HepG2 (cell line): ENCODE results near the gene PSMD9. TPM values are rescaled to one million over a fixed set of nuclear protein-coding genes. Genes with fewer than 3 reads are reported as not detected.

ENCODE experiments used
- ATAC-seq: fragments of 200-7000 bp; cut with Tn5 transposase; 3 replicates; pipeline ENCODE4 v1.9.1; 2020; ENCODE audit warnings: mild to moderate bottlenecking, moderate library complexity
- BruUV-seq: library from RNA; stranded (reverse); fragments of 400-500 nt; replicated peaks from 2 replicates; lab custom pipeline; 2021; lab: Mats Ljungman, UMichigan
- CTCF ChIA-PET: fragments of 300-600 bp; formaldehyde crosslinking; extraction: SDS; loops from one replicate; lab custom pipeline; 2021; ENCODE audit warnings: low total read pairs, inconsistent platforms, low intra/inter-chr PET ratio; lab: Yijun Ruan, JAX
- POLR2A ChIA-PET: fragments of 350-600 bp; sonication (Branson Sonifier 250); formaldehyde crosslinking; loops from one replicate; lab custom pipeline; 2020; ENCODE audit warnings: antibody characterized with exemption, inconsistent platforms; lab: Yijun Ruan, JAX
- DNase-seq: peaks from one replicate; pipeline ENCODE4 v3.0.0-alpha.2; 2015; ENCODE audit warnings: low spot score
- FAIRE-seq: peaks from 3 replicates; lab custom pipeline; 2011; peaks lifted over from hg19 to GRCh38; lab: Jason Lieb, UNC
- H2AFZ ChIP-seq: one replicate; pipeline ENCODE4 v1.6.1; 2011; ENCODE audit warnings: low read length, inconsistent platforms
- H3K27ac ChIP-seq: fragments of 300-600 bp; 3 replicates; pipeline ENCODE4 v1.8.0; 2011; ENCODE audit warnings: mixed run types, mild to moderate bottlenecking, mixed read lengths, low read length, inconsistent platforms; ENCODE audit not compliant: insufficient read depth; ENCODE audit errors: extremely low read length
- H3K27me3 ChIP-seq, 2 experiments: fragments of 200-600 bp in 1 of 2; 2 replicates in 1 of 2; 3 replicates in 1 of 2; pipeline versions ENCODE4 v1.6.0 to v1.8.0; 2011; ENCODE audit warnings: low read length in 2 of 2, mild to moderate bottlenecking in 2 of 2, moderate library complexity in 2 of 2, inconsistent platforms in 1 of 2; ENCODE audit not compliant: insufficient read depth in 2 of 2, control insufficient read depth in 1 of 2
- H3K36me3 ChIP-seq, 2 experiments: fragments of 200-600 bp in 1 of 2; replicated peaks in 1 of 2; 2 replicates in 1 of 2; 3 replicates in 1 of 2; pipeline versions ENCODE4 v1.5.1 to v1.8.0; 2011; ENCODE audit warnings: low read length in 2 of 2, inconsistent platforms in 1 of 2; ENCODE audit not compliant: insufficient read depth in 2 of 2, control insufficient read depth in 1 of 2
- H3K4me1 ChIP-seq: 2 replicates; pipeline ENCODE4 v1.5.1; 2012; ENCODE audit warnings: low read length, inconsistent platforms; ENCODE audit not compliant: insufficient read depth
- H3K4me2 ChIP-seq: 2 replicates; pipeline ENCODE4 v1.6.0; 2011; ENCODE audit warnings: low read depth, low read length, inconsistent platforms
- H3K4me3 ChIP-seq, 3 experiments: fragments of 200-600 bp in 1 of 3; sonication (generic), shearing (Covaris generic) in 1 of 3; replicated peaks in 1 of 3; 2 replicates each; pipeline ENCODE4 v1.5.1; 2011 to 2016; ENCODE audit warnings: low read length in 3 of 3, inconsistent platforms in 2 of 3, low read depth in 2 of 3, mild to moderate bottlenecking in 2 of 3, control low read depth in 1 of 3, mixed read lengths in 1 of 3; ENCODE audit not compliant: insufficient read depth in 1 of 3
- H3K79me2 ChIP-seq: one replicate; pipeline ENCODE4 v1.6.1; 2011; ENCODE audit warnings: low read length, inconsistent platforms; ENCODE audit not compliant: insufficient read depth
- H3K9ac ChIP-seq: 2 replicates; pipeline ENCODE4 v1.6.0; 2011; ENCODE audit warnings: mild to moderate bottlenecking, low read depth, low read length, inconsistent platforms; ENCODE audit not compliant: insufficient read depth
- H3K9me3 ChIP-seq: 2 replicates; pipeline ENCODE4 v1.5.1; 2012; ENCODE audit warnings: mild to moderate bottlenecking, low read length
- H4K20me1 ChIP-seq: 2 replicates; pipeline ENCODE4 v1.6.0; 2011; ENCODE audit warnings: inconsistent platforms, mild to moderate bottlenecking, low read length, moderate library complexity; ENCODE audit not compliant: insufficient read depth
- EP300 ChIP-seq, 3 experiments: sonication (generic) in 1 of 3; formaldehyde crosslinking in 1 of 3; IDR thresholded peaks; 2 replicates each; pipeline versions ENCODE4 v1.5.1 to v1.6.1; 2011 to 2020; ENCODE audit warnings: low read depth in 2 of 3, low read length in 2 of 3, borderline replicate concordance in 1 of 3, improper control_type of control experiment in 1 of 3, mild to moderate bottlenecking in 1 of 3, missing genetic modification reagents in 1 of 3, moderate library complexity in 1 of 3
- HMGXB3 ChIP-seq: sonication (generic); formaldehyde crosslinking; IDR thresholded peaks from 2 replicates; pipeline ENCODE4 v1.4.0; 2020; ENCODE audit warnings: missing genetic modification reagents, borderline replicate concordance
- NR2C2 ChIP-seq: sonication (generic); formaldehyde crosslinking; IDR thresholded peaks from 2 replicates; pipeline ENCODE4 v1.4.0; 2020; ENCODE audit warnings: missing genetic modification reagents, mild to moderate bottlenecking, moderate library complexity, borderline replicate concordance
- NR2F6 ChIP-seq, 2 experiments: IDR thresholded peaks; 2 replicates each; pipeline ENCODE4 v1.6.1; 2016; ENCODE audit warnings: antibody characterized with exemption in 1 of 2, mild to moderate bottlenecking in 1 of 2
- RAD51 ChIP-seq: fragments of 450-650 bp; IDR thresholded peaks from 2 replicates; pipeline ENCODE4 v1.6.1; 2016; ENCODE audit warnings: borderline replicate concordance
- SMAD9 ChIP-seq: sonication (generic); formaldehyde crosslinking; IDR thresholded peaks from 2 replicates; pipeline ENCODE4 v1.5.1; 2020; ENCODE audit warnings: mild to moderate bottlenecking, missing genetic modification reagents
- SP1 ChIP-seq, 2 experiments: fragments of 450-650 bp in 1 of 2; sonication (generic) in 1 of 2; formaldehyde crosslinking in 1 of 2; IDR thresholded peaks; 2 replicates each; pipeline versions ENCODE4 v1.4.0 to v1.6.1; 2016 to 2020; ENCODE audit warnings: missing genetic modification reagents in 1 of 2
- TFDP1 ChIP-seq: IDR thresholded peaks from 2 replicates; pipeline ENCODE4 v1.6.1; 2016; ENCODE audit warnings: missing compliant biosample characterization, missing genetic modification reagents, borderline replicate concordance
- TIGD3 ChIP-seq: sonication (generic); formaldehyde crosslinking; IDR thresholded peaks from 2 replicates; pipeline ENCODE4 v1.5.1; 2020; ENCODE audit warnings: mild to moderate bottlenecking, missing genetic modification reagents, borderline replicate concordance
- ZBTB46 ChIP-seq: sonication (generic); formaldehyde crosslinking; IDR thresholded peaks from 2 replicates; pipeline ENCODE4 v1.4.0; 2020; ENCODE audit warnings: mild to moderate bottlenecking, missing genetic modification reagents, borderline replicate concordance
- ZNF576 ChIP-seq: sonication (generic); formaldehyde crosslinking; IDR thresholded peaks from 2 replicates; pipeline ENCODE4 v1.4.0; 2020; ENCODE audit warnings: mild to moderate bottlenecking, missing genetic modification reagents
- ZNF615 ChIP-seq: sonication (generic); formaldehyde crosslinking; IDR thresholded peaks from 2 replicates; pipeline ENCODE4 v1.5.0; 2020; ENCODE audit warnings: mild to moderate bottlenecking, missing genetic modification reagents, borderline replicate concordance
- WGBS: methylation state at CpG from one replicate; pipeline ENCODE4 v1.1.6; 2017; ENCODE audit warnings: low lambda C conversion rate; 5-methylcytosine and 5-hydroxymethylcytosine counted together
- in situ Hi-C: cut with HindIII; loops from 2 replicates; pipeline ENCODE4 v1.10.0; 2017; ENCODE audit warnings: low pct_unique_long_range_greater_than_20kb; ENCODE audit not compliant: extremely low pct_ligation_motif_present
- intact Hi-C: fragments of 100-400 bp; cut with micrococcal nuclease; formaldehyde crosslinking; loops from one replicate; pipeline ENCODE4 v1.10.0; 2022; ENCODE audit not compliant: unreplicated experiment
- polyA plus RNA-seq, 8 experiments: library from polyadenylated mRNA; depleted of rRNA in 3 of 8; stranded (reverse) in 7 of 8; unstranded in 1 of 8; fragments of >200 nt; fragmentation: Illumina TruSeq in 4 of 8; extraction: Trizol in 4 of 8; gene quantifications; 2 replicates each; pipeline versions ENCODE4 v1.2.1 to v1.2.3, GENCODE V29; 2011 to 2016; ENCODE audit warnings: low read depth in 4 of 8, missing spikeins in 1 of 8, mixed read lengths in 1 of 8; ENCODE audit not compliant: insufficient read depth in 1 of 8
- total RNA-seq, 5 experiments: library from RNA; depleted of rRNA; stranded (reverse); fragments of >200 nt; fragmentation: Illumina TruSeq; extraction: Trizol; gene quantifications; 2 replicates each; pipeline ENCODE4 v1.2.3, GENCODE V29; 2016; ENCODE audit warnings: low read depth in 1 of 5

Gene PSMD9
- total and polyA plus RNA-seq, 2 of the 13 experiments (the other 11 are each of a cell fraction or from before 2014, with no cell fraction given), result 41.4 to 61.1 TPM

GRCh38 chr12:121963341-121964018 is 74.9 kb downstream of the PSMD9 start:
- POLR2A ChIA-PET, result no interaction called here
- FAIRE-seq (no peak), ATAC-seq (no peak)
- TF ChIP-seq SP1 (IDR thresholded peaks at IDR 0.05) (no peak), SP1 (CRISPR knock-in tag; IDR thresholded peaks at IDR 0.05) (no peak), ZBTB46 (no peak), NR2F6 (IDR thresholded peaks at IDR 0.05) (no peak), NR2F6 (CRISPR knock-in tag; IDR thresholded peaks at IDR 0.05) (peak; percentile 47; the same call in 1 of the 2 replicates), NR2C2 (CRISPR knock-in tag) (peak; percentile 45; the same call in 1 of the 2 replicates), EP300 (IDR thresholded peaks at IDR 0.05; ENCODE audit: low read depth in 2 of 2, low read length in 2 of 2) (no peak), EP300 (CRISPR knock-in tag; IDR thresholded peaks at IDR 0.05; ENCODE audit: borderline replicate concordance) (no peak), HMGXB3 (CRISPR knock-in tag) (no peak), TFDP1 (CRISPR knock-in tag) (no peak), ZNF576 (no peak), ZNF615 (CRISPR knock-in tag) (no peak), TIGD3 (CRISPR knock-in tag) (no peak), SMAD9 (CRISPR knock-in tag) (no peak), RAD51 (no peak)

More at GRCh38 chr12:121963341-121964018, 74.9 kb downstream of the PSMD9 start:
- Histone ChIP-seq H3K9me3 (no peaks in the 10 kb centered on the region), H3K27ac (no peak overlapping the region), H3K36me3 (no peaks in the 10 kb centered on the region), H3K4me2 (no peak overlapping the region), H2AFZ (no peak overlapping the region), H3K4me3 (no peak overlapping the region), H4K20me1 (no peaks in the 10 kb centered on the region), H3K4me1 (peaks cover 16% of the 10 kb centered on the region; the same call in 1 of the 2 replicates), H3K27me3 (peaks cover 0 to 1% of the 10 kb centered on the region in 2 experiments; a peak in 2 of 5 replicates), H3K9ac (no peak overlapping the region), H3K79me2 (no peaks in the 10 kb centered on the region)
- CTCF ChIA-PET, result no interaction called here
- no TSS peak for BruUV-seq
- DNase-seq, result no peak
- intact Hi-C loops, result no loop called here
- 23% methylated on average over 4 of the region's 15 CpGs for WGBS
- in situ Hi-C loops, result no loop called here
